Measurements from ENCODE around the gene LAMB2. TPM values are rescaled to one million over a fixed set of nuclear protein-coding genes. Genes with fewer than 3 reads are reported as not detected.
A peak's percentile ranks its signal among the peaks of the same experiment; 100 is the strongest.

LAMB2 gene
- total RNA-seq, 2 experiments from 2014 or later: 0.44 TPM; not detected in 1

GRCh38 chr3:49120438-49121131, 12.3 kb downstream of the LAMB2 start, which contains the start of gene USP19:
Gene USP19, minus strand, starts transcription at chr3:49120823. Its CDS starts 1,678 bp downstream, at chr3:49119145.
- H3K79me2 ChIP-seq (ENCODE audit: insufficient read depth, low read depth, low read length): peaks cover 18% of the 10 kb centered on the region
- H3K9me3 ChIP-seq (ENCODE audit: low read length): no peaks in the 10 kb centered on the region
- ChIA-PET POLR2A (interaction anchor here (0.6 to 1.6 kb wide), 12 partner anchors 10 to 133 kb away, joined by 3 to 8 read pairs (median 3); partner anchors contain the start of genes QARS1 and QRICH1), CTCF (ENCODE audit: unreplicated experiment) (interaction anchor here (0.6 to 0.8 kb wide), 2 partner anchors 20 to 101 kb away, joined by 3 to 4 read pairs; no protein-coding TSS in a partner anchor)
- peaks cover 35% of the 10 kb centered on the region for H3K36me3 ChIP-seq (ENCODE audit: insufficient read depth, low read length)
- peak; percentile 95 for DNase-seq (ENCODE audit: low spot score)
- TF ChIP-seq CTCF (conservative IDR thresholded peaks at IDR 0.05; ENCODE audit: low read length) (0 out of 2 replicates have a peak, but pooled peaks have one; percentile 8), EZH2phosphoT487 (IDR thresholded peaks at IDR 0.05; ENCODE audit: borderline replicate concordance, low read depth, low read length) (no peak)
- BruUV-seq (replicated peaks): no TSS peak
- H4K20me1 ChIP-seq (ENCODE audit: insufficient read depth, low read length): no peaks in the 10 kb centered on the region
- H3K4me2 ChIP-seq (ENCODE audit: low read length): peak within 1 kb of the TSS; percentile 95
- peak within 1 kb of the TSS; percentile 83 for H3K27ac ChIP-seq (ENCODE audit: low read depth, low read length, poor library complexity, severe bottlenecking)
- intact Hi-C loops (cut with micrococcal nuclease; ENCODE audit: unreplicated experiment): no loop called here
- peak within 1 kb of the TSS; percentile 70 for H2AFZ ChIP-seq (ENCODE audit: low read length)
- peaks cover 22% of the 10 kb centered on the region for H3K4me1 ChIP-seq (ENCODE audit: insufficient read depth, low read length, poor library complexity, severe bottlenecking)
- H3K9me2 ChIP-seq (ENCODE audit: insufficient read depth, low read length): no peaks in the 10 kb centered on the region
- peak within 1 kb of the TSS; percentile 97 for H3K4me3 ChIP-seq (ENCODE audit: low read depth, low read length, poor library complexity, severe bottlenecking)

- no TSS peak for BruUV-seq (replicated peaks)
- CTCF ChIA-PET (ENCODE audit: unreplicated experiment): no interaction called here
- POLR2A ChIA-PET: interaction anchor here (1.0 to 1.6 kb wide), 2 partner anchors 26 to 36 kb away, joined by 3 to 8 read pairs; partner anchors contain the start of gene QRICH1
These were observed 12.8 kb downstream of the LAMB2 start for GRCh38 chr3:49120096-49120437.

More at GRCh38 chr3:49120096-49120437, 12.8 kb downstream of the LAMB2 start:
- H3K36me3 ChIP-seq (ENCODE audit: insufficient read depth, low read length): peaks cover 40% of the 10 kb centered on the region
- H3K4me1 ChIP-seq (ENCODE audit: insufficient read depth, low read length, poor library complexity, severe bottlenecking): peaks cover 22% of the 10 kb centered on the region
- H2AFZ ChIP-seq (ENCODE audit: low read length): peak overlapping the region; percentile 70; the same call in 1 of the 2 replicates
- TF ChIP-seq EZH2phosphoT487 (IDR thresholded peaks at IDR 0.05; ENCODE audit: borderline replicate concordance, low read depth, low read length): no peak
- TF ChIP-seq CTCF (conservative IDR thresholded peaks at IDR 0.05; ENCODE audit: low read length): no peak
- peaks cover 18% of the 10 kb centered on the region for H3K79me2 ChIP-seq (ENCODE audit: insufficient read depth, low read depth, low read length)
- peak overlapping the region; percentile 95 for H3K4me2 ChIP-seq (ENCODE audit: low read length)
- peak; percentile 31 for DNase-seq (ENCODE audit: low spot score)
- H3K9me2 ChIP-seq (ENCODE audit: insufficient read depth, low read length): no peaks in the 10 kb centered on the region
- no peaks in the 10 kb centered on the region for H3K9me3 ChIP-seq (ENCODE audit: low read length)
- intact Hi-C loops (cut with micrococcal nuclease; ENCODE audit: unreplicated experiment): no loop called here
- no peaks in the 10 kb centered on the region for H4K20me1 ChIP-seq (ENCODE audit: insufficient read depth, low read length)
- peak overlapping the region; percentile 83 for H3K27ac ChIP-seq (ENCODE audit: low read depth, low read length, poor library complexity, severe bottlenecking)
- H3K4me3 ChIP-seq (ENCODE audit: low read depth, low read length, poor library complexity, severe bottlenecking): peak overlapping the region; percentile 97

Data from OCI-LY7 (cell line).